Smooth muscle cell (in vitro differentiated cells): ENCODE measurements around the gene TRAPPC3. TPM values are rescaled to one million over a fixed set of nuclear protein-coding genes. Genes with fewer than 3 reads are reported as not detected.

Experiments
- DNase-seq: peaks from one replicate; lab custom pipeline; 2025; ENCODE audit not compliant: unreplicated experiment; lab: John Stamatoyannopoulos, UW
- H2AFZ ChIP-seq: fragments of 200-600 bp; sonication (generic); 2 replicates; pipeline ENCODE4 v1.6.0; 2016; ENCODE audit warnings: antibody characterized with exemption, low read depth, mild to moderate bottlenecking
- H3F3A ChIP-seq: fragments of 200-600 bp; sonication (generic); 2 replicates; pipeline ENCODE4 v1.6.0; 2017; ENCODE audit warnings: antibody characterized with exemption, low read depth
- H3K27ac ChIP-seq: fragments of 200-600 bp; sonication (generic); 2 replicates; pipeline ENCODE4 v1.5.1; 2016; ENCODE audit warnings: low read depth, mild to moderate bottlenecking
- H3K27me3 ChIP-seq: fragments of 200-600 bp; sonication (generic); 2 replicates; pipeline ENCODE4 v1.6.1; 2016; ENCODE audit warnings: low read depth, mild to moderate bottlenecking
- H3K36me3 ChIP-seq: fragments of 200-600 bp; sonication (generic); 2 replicates; pipeline ENCODE4 v1.5.1; 2016; ENCODE audit warnings: low read depth
- H3K4me1 ChIP-seq: fragments of 200-600 bp; sonication (generic); 2 replicates; pipeline ENCODE4 v1.5.1; 2016; ENCODE audit warnings: low read depth
- H3K4me2 ChIP-seq: fragments of 200-600 bp; sonication (generic); 2 replicates; pipeline ENCODE4 v1.6.0; 2016; ENCODE audit warnings: mild to moderate bottlenecking
- H3K4me3 ChIP-seq: fragments of 200-600 bp; sonication (generic); 2 replicates; pipeline ENCODE4 v1.5.1; 2016; ENCODE audit warnings: mild to moderate bottlenecking
- H3K79me2 ChIP-seq: fragments of 200-600 bp; sonication (generic); 2 replicates; pipeline ENCODE4 v1.6.0; 2016; ENCODE audit warnings: low read depth, mild to moderate bottlenecking
- H3K9ac ChIP-seq: fragments of 200-600 bp; sonication (generic); 2 replicates; pipeline ENCODE4 v1.6.0; 2016; ENCODE audit warnings: low read depth
- H3K9me3 ChIP-seq: fragments of 200-600 bp; sonication (generic); replicated peaks from 2 replicates; pipeline ENCODE4 v1.5.1; 2016; ENCODE audit warnings: low read depth
- H4K20me1 ChIP-seq: fragments of 200-600 bp; sonication (generic); 2 replicates; pipeline ENCODE4 v1.6.0; 2016; ENCODE audit warnings: low read depth
- CTCF ChIP-seq: fragments of 200-600 bp; sonication (generic); IDR thresholded peaks from 2 replicates; pipeline ENCODE4 v1.5.1; 2017; ENCODE audit warnings: borderline replicate concordance, mild to moderate bottlenecking, antibody characterized with exemption; ENCODE audit not compliant: insufficient read depth, poor library complexity, severe bottlenecking
- WGBS: methylation state at CpG from one replicate; pipeline ENCODE4 v1.1.7; 2016; ENCODE audit warnings: low lambda C conversion rate; 5-methylcytosine and 5-hydroxymethylcytosine counted together
- polyA plus RNA-seq: library from polyadenylated mRNA; unstranded; fragments of >200 nt; fragmentation: Nextera tagmentation; extraction: Ambion mirVana; gene quantifications from 2 replicates; pipeline ENCODE4 v1.2.1, GENCODE V29; 2016
- total RNA-seq: library from RNA; depleted of rRNA; stranded (reverse); fragments of >200 nt; gene quantifications from 2 replicates; pipeline ENCODE4 v1.2.3, GENCODE V29; 2014

TRAPPC3 gene
- total and polyA plus RNA-seq, 2 experiments from 2014 or later, result 67.8 to 113 TPM

- no peak overlapping the region for H2AFZ ChIP-seq
- no peak overlapping the region for H3K4me3 ChIP-seq
- H3K27me3 ChIP-seq, result no peaks in the 10 kb centered on the region
- no peak overlapping the region for H3K27ac ChIP-seq
- H3K4me1 ChIP-seq, result peaks cover 5% of the 10 kb centered on the region
- H3K9ac ChIP-seq, result no peak overlapping the region
- no peaks in the 10 kb centered on the region for H3K79me2 ChIP-seq
- H3K36me3 ChIP-seq, result no peaks in the 10 kb centered on the region
- H4K20me1 ChIP-seq, result peaks cover 23% of the 10 kb centered on the region
- 98% methylated on average over 2 of the region's 2 CpGs for WGBS
- H3K9me3 ChIP-seq, result no peaks in the 10 kb centered on the region
- H3K4me2 ChIP-seq, result no peak overlapping the region
- peaks cover 34% of the 10 kb centered on the region for H3F3A ChIP-seq
- TF ChIP-seq CTCF, result no peak
- DNase-seq, result no peak
These were observed 34.1 kb upstream of the TRAPPC3 start for GRCh38 chr1:36183309-36183856.

- no peak for DNase-seq
- Histone ChIP-seq H3K4me1 (peaks cover 10% of the 10 kb centered on the region), H3K79me2 (no peaks in the 10 kb centered on the region), H3K4me3 (no peak overlapping the region), H3K36me3 (no peaks in the 10 kb centered on the region), H3F3A (peaks cover 34% of the 10 kb centered on the region), H2AFZ (no peak overlapping the region), H3K9me3 (no peaks in the 10 kb centered on the region), H3K9ac (no peak overlapping the region), H3K4me2 (no peak overlapping the region), H3K27ac (no peak overlapping the region), H3K27me3 (no peaks in the 10 kb centered on the region), H4K20me1 (peaks cover 28% of the 10 kb centered on the region)
- no peak for TF ChIP-seq CTCF
- 94% methylated on average over 2 of the region's 2 CpGs for WGBS
These were observed 33.4 kb upstream of the TRAPPC3 start for GRCh38 chr1:36182734-36183133.

GRCh38 chr1:36179220-36179600, 29.9 kb upstream of the TRAPPC3 start:
- 74% methylated on average over 14 of the region's 19 CpGs for WGBS
- Histone ChIP-seq H3K4me1 (peaks cover 10% of the 10 kb centered on the region), H3F3A (peaks cover 13% of the 10 kb centered on the region), H4K20me1 (peaks cover 57% of the 10 kb centered on the region), H3K27ac (no peak overlapping the region), H2AFZ (no peak overlapping the region), H3K9me3 (no peaks in the 10 kb centered on the region), H3K36me3 (no peaks in the 10 kb centered on the region), H3K79me2 (peaks cover 15% of the 10 kb centered on the region), H3K4me2 (no peak overlapping the region), H3K4me3 (no peak overlapping the region), H3K27me3 (no peaks in the 10 kb centered on the region), H3K9ac (no peak overlapping the region)
- no peak for TF ChIP-seq CTCF
- no peak for DNase-seq
